Left lung (tissue), 10 donors: ENCODE results near the gene PLPP7. TPM values are rescaled to one million over a fixed set of nuclear protein-coding genes. Genes with fewer than 3 reads are reported as not detected.

Source experiments
- ATAC-seq: fragments of 200-7000 bp; cut with Tn5 transposase; one replicate; pipeline ENCODE4 v1.9.1; 2020; ENCODE audit warnings: moderate library complexity
- DNase-seq, 4 donors: peaks; one replicate each; pipeline ENCODE4 v3.0.0-alpha.2; 2013 to 2020
- H3K27ac ChIP-seq, 2 donors: fragments of 200-600 bp; sonication (generic) in 1 of 2; one replicate each; pipeline versions ENCODE4 v1.5.0 to v1.8.0; 2020 to 2021
- H3K27me3 ChIP-seq, 2 donors: fragments of 200-600 bp; sonication (generic) in 1 of 2; one replicate each; pipeline versions ENCODE4 v1.5.0 to v1.8.0; 2020 to 2021
- H3K36me3 ChIP-seq, 2 donors: fragments of 200-600 bp; sonication (generic) in 1 of 2; one replicate each; pipeline versions ENCODE4 v1.5.0 to v1.8.0; 2020 to 2021
- H3K4me1 ChIP-seq, 2 donors: fragments of 200-600 bp; one replicate each; pipeline ENCODE4 v1.8.0; 2021
- H3K4me3 ChIP-seq, 2 donors: fragments of 200-600 bp; sonication (generic) in 1 of 2; one replicate each; pipeline versions ENCODE4 v1.5.0 to v1.8.0; 2020 to 2021; ENCODE audit warnings: mild to moderate bottlenecking in 1 of 2
- H3K9me3 ChIP-seq, 2 donors: fragments of 200-600 bp; sonication (generic) in 1 of 2; one replicate each; pipeline versions ENCODE4 v1.5.0 to v1.8.0; 2020 to 2021
- CTCF ChIP-seq, 2 donors: fragments of 200-600 bp; sonication (generic) in 1 of 2; IDR thresholded peaks; one replicate each; pipeline versions ENCODE4 v1.5.0 to v1.8.0; 2021; ENCODE audit warnings: antibody characterized with exemption in 2 of 2
- intact Hi-C, 2 donors: fragments of 100-400 bp; cut with DNase I; formaldehyde crosslinking; loops; one replicate each; pipeline versions ENCODE4 v1.11.2 to v1.14.2; 2022
- polyA plus RNA-seq, 6 donors: library from polyadenylated mRNA; unstranded; fragments of 120-200 nt; gene quantifications; one replicate each; pipeline ENCODE4 v1.2.1, GENCODE V29; 2013; ENCODE audit not compliant: insufficient read length in 6 of 6
- total RNA-seq, 2 donors: library from RNA; stranded (reverse); fragmentation: NEBNext Ultra II Directional; extraction: Animal tissue kit (Norgen Biotek cat#: 25700); gene quantifications; one replicate each; pipeline ENCODE4 v1.2.1, GENCODE V29; 2021
- donor health status: DM: no; HTN: yes; CAD: no.
- donor health status: DM: no; HTN: no; CAD: no.

PLPP7 gene
- total and polyA plus RNA-seq, 8 donors: 1.1 to 2.3 (median 1.4) TPM

- ATAC-seq (peak; percentile 2), DNase-seq (peak in 1 of 4 donors; percentile 55)
- H3K4me1 ChIP-seq: peaks cover 4 to 66% of the 10 kb centered on the region in 2 donors
- H3K27ac ChIP-seq: peak overlapping the region; percentile 83 to 87
- H3K27me3 ChIP-seq: peaks cover 0 to 12% of the 10 kb centered on the region in 2 donors
- H3K36me3 ChIP-seq: no peaks in the 10 kb centered on the region
- H3K4me3 ChIP-seq: peak overlapping the region; percentile 55 to 87
- TF ChIP-seq CTCF (IDR thresholded peaks at IDR 0.05): no peak
- intact Hi-C loops: no loop called here
- H3K9me3 ChIP-seq: no peaks in the 10 kb centered on the region
Observed at GRCh38 chr9:131273856-131274673, 15.5 kb upstream of the PLPP7 start.

GRCh38 chr9:131274674-131275331 lies 14.7 kb upstream of the PLPP7 start:
- ATAC-seq (peak; percentile 53), DNase-seq (peak in 2 of 4 donors; percentile 83 to 90)
- Histone ChIP-seq H3K27me3 (peaks cover 0 to 18% of the 10 kb centered on the region in 2 donors), H3K9me3 (no peaks in the 10 kb centered on the region), H3K27ac (peak overlapping the region; percentile 83 to 87), H3K36me3 (no peaks in the 10 kb centered on the region), H3K4me1 (peaks cover 4 to 65% of the 10 kb centered on the region in 2 donors), H3K4me3 (peak overlapping the region; percentile 55 to 87)
- no peak for TF ChIP-seq CTCF (IDR thresholded peaks at IDR 0.05)
- intact Hi-C loops: no loop called here

GRCh38 chr9:131275332-131276093 lies 14.0 kb upstream of the PLPP7 start:
- peak overlapping the region; percentile 83 to 87 for H3K27ac ChIP-seq
- DNase-seq (peak in 1 of 4 donors; percentile 50), ATAC-seq (peak; percentile 18)
- no peaks in the 10 kb centered on the region for H3K9me3 ChIP-seq
- peaks cover 0 to 25% of the 10 kb centered on the region in 2 donors for H3K27me3 ChIP-seq
- TF ChIP-seq CTCF (IDR thresholded peaks at IDR 0.05): no peak
- peaks cover 4 to 58% of the 10 kb centered on the region in 2 donors for H3K4me1 ChIP-seq
- intact Hi-C loops: no loop called here
- H3K36me3 ChIP-seq: no peaks in the 10 kb centered on the region
- peak overlapping the region; percentile 55 to 87 for H3K4me3 ChIP-seq

- H3K36me3 ChIP-seq: no peaks in the 10 kb centered on the region
- ATAC-seq (no peak), DNase-seq (peak in 2 of 4 donors; percentile 75 to 98)
- peak within 1 kb of the TSS; percentile 55 to 87 for H3K4me3 ChIP-seq
- no peaks in the 10 kb centered on the region for H3K9me3 ChIP-seq
- H3K4me1 ChIP-seq: peaks cover under 1 to 50% of the 10 kb centered on the region in 2 donors
- intact Hi-C loops: no loop called here
- TF ChIP-seq CTCF (IDR thresholded peaks at IDR 0.05): peak in 1 of 2 donors; percentile 14
- peak within 1 kb of the TSS; percentile 83 to 87 for H3K27ac ChIP-seq
- H3K27me3 ChIP-seq: peaks cover 4 to 32% of the 10 kb centered on the region in 2 donors
Observed at GRCh38 chr9:131276094-131276888, 13.2 kb upstream of the PLPP7 start, which contains the start of gene FAM78A. TSS of gene FAM78A (minus strand) at chr9:131276510. CDS start at chr9:131276179, 331 bp downstream.
